SU-DHL-6 (cell line): ENCODE results near the gene C11orf97.

Experiments used
- EZH2phosphoT487 ChIP-seq: fragments of 200-600 bp; sonication (generic), shearing (Covaris generic); conservative IDR thresholded peaks from 2 replicates; pipeline ENCODE4 v1.6.1; 2018; ENCODE audit warnings: mild to moderate bottlenecking, antibody characterized with exemption, low read length, moderate library complexity, mixed read lengths
- TF ChIP-seq, protein P1 (sequence below): fragments of 200-600 bp; sonication (generic); IDR thresholded peaks from one replicate; pipeline ENCODE4 v1.5.1; 2017; ENCODE audit warnings: antibody characterized with exemption, mild to moderate bottlenecking, low read length, moderate library complexity; ENCODE audit not compliant: insufficient read depth, poor library complexity, severe bottlenecking

DNA sequence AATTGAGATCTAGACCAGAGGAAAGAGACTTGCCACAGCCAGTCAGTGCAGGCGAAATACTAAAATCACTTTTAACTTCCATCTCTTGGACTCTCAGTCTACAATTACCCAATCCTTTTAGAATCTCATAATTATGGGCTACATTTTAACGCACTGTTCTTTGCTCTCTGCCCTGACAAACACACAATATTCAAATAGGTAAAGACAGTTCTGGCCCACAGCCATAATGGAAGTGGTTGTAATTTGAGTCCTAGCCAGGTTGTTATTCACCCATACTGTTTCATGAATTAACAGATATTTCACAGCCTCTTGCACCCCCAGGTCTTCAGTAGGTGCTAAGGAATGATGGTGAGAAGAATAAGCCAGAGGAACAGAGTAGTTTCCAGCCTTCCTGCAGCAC, 830 bp downstream of the C11orf97 start:
- TF ChIP-seq, protein P1, sequence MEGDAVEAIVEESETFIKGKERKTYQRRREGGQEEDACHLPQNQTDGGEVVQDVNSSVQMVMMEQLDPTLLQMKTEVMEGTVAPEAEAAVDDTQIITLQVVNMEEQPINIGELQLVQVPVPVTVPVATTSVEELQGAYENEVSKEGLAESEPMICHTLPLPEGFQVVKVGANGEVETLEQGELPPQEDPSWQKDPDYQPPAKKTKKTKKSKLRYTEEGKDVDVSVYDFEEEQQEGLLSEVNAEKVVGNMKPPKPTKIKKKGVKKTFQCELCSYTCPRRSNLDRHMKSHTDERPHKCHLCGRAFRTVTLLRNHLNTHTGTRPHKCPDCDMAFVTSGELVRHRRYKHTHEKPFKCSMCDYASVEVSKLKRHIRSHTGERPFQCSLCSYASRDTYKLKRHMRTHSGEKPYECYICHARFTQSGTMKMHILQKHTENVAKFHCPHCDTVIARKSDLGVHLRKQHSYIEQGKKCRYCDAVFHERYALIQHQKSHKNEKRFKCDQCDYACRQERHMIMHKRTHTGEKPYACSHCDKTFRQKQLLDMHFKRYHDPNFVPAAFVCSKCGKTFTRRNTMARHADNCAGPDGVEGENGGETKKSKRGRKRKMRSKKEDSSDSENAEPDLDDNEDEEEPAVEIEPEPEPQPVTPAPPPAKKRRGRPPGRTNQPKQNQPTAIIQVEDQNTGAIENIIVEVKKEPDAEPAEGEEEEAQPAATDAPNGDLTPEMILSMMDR = no peak
- no peak for TF ChIP-seq EZH2phosphoT487
